ENCODE data around the gene HSPA12B. TPM values are rescaled to one million over a fixed set of nuclear protein-coding genes. Genes with fewer than 3 reads are reported as not detected.
A peak's percentile ranks its signal among the peaks of the same experiment; 100 is the strongest.

HSPA12B gene
- total and polyA plus RNA-seq, 2 of the 8 experiments (the other 6 are each of a cell fraction or from before 2014, with no cell fraction given), result 2.2 to 4.3 TPM

- no peak overlapping the region for H2AFZ ChIP-seq (ENCODE audit: low read length)
- H3K4me1 ChIP-seq (replicated peaks in 1 of 4; ENCODE audit: control insufficient read depth in 3 of 4, insufficient read depth in 4 of 4, low read length in 3 of 4), result peaks cover 3 to 14% (median 8%) of the 10 kb centered on the region in 4 experiments
- no peak overlapping the region for H3K56ac ChIP-seq (replicated peaks; ENCODE audit: insufficient read length, low read depth, low read length)
- 94% methylated on average over 7 of the region's 7 CpGs; no CpG with 5 or more reads in 1 of the 2 experiments for WGBS, 2 experiments (ENCODE audit: extremely low coverage in 1 of 2, insufficient coverage in 1 of 2, insufficient read length in 1 of 2, insufficient replicate concordance in 2 of 2, low coverage in 1 of 2, low lambda C conversion rate in 2 of 2, missing lambda C conversion rate in 1 of 2)
- no peaks in the 10 kb centered on the region for H3K79me2 ChIP-seq (ENCODE audit: control insufficient read depth in 1 of 2, insufficient read depth in 2 of 2, low read length in 2 of 2)
- H3K23ac ChIP-seq (ENCODE audit: insufficient read length), result no peak overlapping the region
- H3K9me3 ChIP-seq (ENCODE audit: insufficient read depth in 2 of 2, low read depth in 1 of 2, low read length in 1 of 2), result no peaks in the 10 kb centered on the region
- POLR2A ChIA-PET (ENCODE audit: partially characterized antibody), result no interaction called here
- no peak overlapping the region for H3K4ac ChIP-seq (replicated peaks; ENCODE audit: insufficient read length, low read depth, low read length)
- no peak overlapping the region for H3K14ac ChIP-seq (ENCODE audit: insufficient read length)
- H4K91ac ChIP-seq (replicated peaks; ENCODE audit: insufficient read length, low read length), result no peak overlapping the region
- no peak for DNase-seq (ENCODE audit: low read depth in 1 of 2, low spot score in 2 of 2)
- H3K27ac ChIP-seq (ENCODE audit: low read depth, low read length), result no peak overlapping the region
- H4K8ac ChIP-seq (ENCODE audit: extremely low read depth, insufficient read depth, low read length), result no peak overlapping the region
- no peaks in the 10 kb centered on the region for H4K20me1 ChIP-seq (replicated peaks in 1 of 2; ENCODE audit: control insufficient read depth in 1 of 2, insufficient read depth in 2 of 2, low read length in 2 of 2)
- no peak overlapping the region; the same call in 1 of the 2 replicates for H3K18ac ChIP-seq (ENCODE audit: extremely low read depth, low read length)
- H3K9ac ChIP-seq (replicated peaks in 1 of 4; ENCODE audit: extremely low read depth in 1 of 4, low read depth in 3 of 4, low read length in 3 of 4), result no peak overlapping the region
- no peak overlapping the region for H3K4me2 ChIP-seq (ENCODE audit: insufficient read depth in 1 of 2, low read depth in 2 of 2, low read length in 2 of 2)
- H2BK20ac ChIP-seq (ENCODE audit: low read length), result 0 out of 2 replicates have a peak overlapping the region, but pooled peaks have one; percentile 8
- H2BK12ac ChIP-seq (ENCODE audit: low read depth, low read length), result peak overlapping the region; percentile 45; the same call in 1 of the 2 replicates
- H3K23me2 ChIP-seq (ENCODE audit: low read depth, low read length), result peaks cover 8% of the 10 kb centered on the region
- H3K4me3 ChIP-seq (ENCODE audit: extremely low read depth in 1 of 4, insufficient read depth in 2 of 4, low read depth in 3 of 4, low read length in 4 of 4), result no peak overlapping the region
- CTCF ChIA-PET (ENCODE audit: partially characterized antibody), result interaction anchor here (0.9 to 45.1 kb wide), 9 partner anchors 0 to 385 kb away, joined by 3 to 1432 read pairs (median 7); partner anchors contain the start of genes ADAM33 and SIGLEC1
- H3K27me3 ChIP-seq (replicated peaks in 1 of 4; ENCODE audit: control insufficient read depth in 3 of 4, extremely low read depth in 1 of 4, insufficient read depth in 3 of 4, low read length in 3 of 4), result peaks cover 0 to 13% (median 9%) of the 10 kb centered on the region in 4 experiments; a peak in 6 of 7 replicates
- H2BK15ac ChIP-seq (ENCODE audit: low read length), result peak overlapping the region; percentile 25; the same call in 1 of the 2 replicates
- H3K79me1 ChIP-seq (ENCODE audit: low read depth, low read length), result no peaks in the 10 kb centered on the region
- H4K5ac ChIP-seq (ENCODE audit: insufficient read length, low read depth, low read length), result no peak overlapping the region
- no peak overlapping the region for H2BK5ac ChIP-seq (ENCODE audit: low read depth, low read length)
- no peak overlapping the region for H2AK5ac ChIP-seq (ENCODE audit: low read depth, low read length)
- no peaks in the 10 kb centered on the region for H3K36me3 ChIP-seq (ENCODE audit: control insufficient read depth in 2 of 4, insufficient read depth in 4 of 4, low read length in 3 of 4)
- H2BK120ac ChIP-seq (replicated peaks; ENCODE audit: low read depth, low read length), result no peak overlapping the region
- FAIRE-seq, result no peak
- no peak for TF ChIP-seq TBP (IDR thresholded peaks at IDR 0.05; ENCODE audit: low read depth, low read length)
- no peak for TF ChIP-seq BACH1 (IDR thresholded peaks at IDR 0.05; ENCODE audit: low read length)
- no peak for TF ChIP-seq RFX5 (IDR thresholded peaks at IDR 0.05; ENCODE audit: borderline replicate concordance, low read depth, low read length)
- TF ChIP-seq, protein P1, sequence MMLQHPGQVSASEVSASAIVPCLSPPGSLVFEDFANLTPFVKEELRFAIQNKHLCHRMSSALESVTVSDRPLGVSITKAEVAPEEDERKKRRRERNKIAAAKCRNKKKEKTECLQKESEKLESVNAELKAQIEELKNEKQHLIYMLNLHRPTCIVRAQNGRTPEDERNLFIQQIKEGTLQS (IDR thresholded peaks at IDR 0.05; ENCODE audit: insufficient read depth, low read depth, low read length), result no peak
- TF ChIP-seq PHF8 (conservative IDR thresholded peaks at IDR 0.05; ENCODE audit: low read depth, low read length), result no peak
- TF ChIP-seq NRF1 (IDR thresholded peaks at IDR 0.05; ENCODE audit: low read depth, low read length), result no peak
- TF ChIP-seq CREB1 (IDR thresholded peaks at IDR 0.05), result no peak
- TF ChIP-seq SIX5 (IDR thresholded peaks at IDR 0.05; ENCODE audit: low read depth, low read length), result no peak
- no peak for TF ChIP-seq BCL11A (IDR thresholded peaks at IDR 0.05; ENCODE audit: low read depth in 2 of 2, low read length in 2 of 2)
Observed at GRCh38 chr20:3686421-3686820, 46.1 kb upstream of the HSPA12B start.

All from H1 (cell line).